ENCODE results near the gene TWSG1.
A peak's percentile ranks its signal among the peaks of the same experiment; 100 is the strongest.

Gene TWSG1

GRCh38 chr18:9334329-9334972 lies at the start of gene TWSG1:
TWSG1 (plus strand) TSS chr18:9334773; CDS start chr18:9337230, 2,457 bp downstream.
- H3K9me3 ChIP-seq (ENCODE audit: control insufficient read depth, insufficient read depth, low read length) = no peaks in the 10 kb centered on the region
- H3K36me3 ChIP-seq (ENCODE audit: insufficient read depth, low read length) = no peaks in the 10 kb centered on the region
- H3K9ac ChIP-seq (ENCODE audit: low read depth, low read length) = peak within 1 kb of the TSS; percentile 91
- no peaks in the 10 kb centered on the region for H3K4me1 ChIP-seq (ENCODE audit: insufficient read depth, low read length)

- Histone ChIP-seq H3K9me3 (ENCODE audit: control insufficient read depth, insufficient read depth, low read length) (peaks cover 2% of the 10 kb centered on the region), H3K36me3 (ENCODE audit: insufficient read depth, low read length) (no peaks in the 10 kb centered on the region), H3K4me1 (ENCODE audit: insufficient read depth, low read length) (no peaks in the 10 kb centered on the region), H3K9ac (ENCODE audit: low read depth, low read length) (no peak overlapping the region)
Measured at GRCh38 chr18:9285604-9286003, 49.0 kb upstream of the TWSG1 start.

GRCh38 chr18:9287036-9287435 lies 47.5 kb upstream of the TWSG1 start:
- Histone ChIP-seq H3K9ac (ENCODE audit: low read depth, low read length) (no peak overlapping the region), H3K36me3 (ENCODE audit: insufficient read depth, low read length) (no peaks in the 10 kb centered on the region; the same call in 1 of the 2 replicates), H3K4me1 (ENCODE audit: insufficient read depth, low read length) (no peaks in the 10 kb centered on the region), H3K9me3 (ENCODE audit: control insufficient read depth, insufficient read depth, low read length) (peaks cover 8% of the 10 kb centered on the region)

- Histone ChIP-seq H3K9me3 (ENCODE audit: control insufficient read depth, insufficient read depth, low read length) (peaks cover 13% of the 10 kb centered on the region), H3K9ac (ENCODE audit: low read depth, low read length) (no peak overlapping the region), H3K36me3 (ENCODE audit: insufficient read depth, low read length) (no peaks in the 10 kb centered on the region; the same call in 1 of the 2 replicates), H3K4me1 (ENCODE audit: insufficient read depth, low read length) (no peaks in the 10 kb centered on the region)
Measured at GRCh38 chr18:9289698-9290097, 44.9 kb upstream of the TWSG1 start.

GRCh38 chr18:9290156-9290555 lies 44.4 kb upstream of the TWSG1 start:
- Histone ChIP-seq H3K9me3 (ENCODE audit: control insufficient read depth, insufficient read depth, low read length) (peaks cover 13% of the 10 kb centered on the region), H3K4me1 (ENCODE audit: insufficient read depth, low read length) (no peaks in the 10 kb centered on the region), H3K36me3 (ENCODE audit: insufficient read depth, low read length) (no peaks in the 10 kb centered on the region; the same call in 1 of the 2 replicates), H3K9ac (ENCODE audit: low read depth, low read length) (no peak overlapping the region)

GRCh38 chr18:9292047-9292446 lies 42.5 kb upstream of the TWSG1 start:
- Histone ChIP-seq H3K9me3 (ENCODE audit: control insufficient read depth, insufficient read depth, low read length) (peaks cover 21% of the 10 kb centered on the region), H3K36me3 (ENCODE audit: insufficient read depth, low read length) (no peaks in the 10 kb centered on the region; the same call in 1 of the 2 replicates), H3K4me1 (ENCODE audit: insufficient read depth, low read length) (no peaks in the 10 kb centered on the region), H3K9ac (ENCODE audit: low read depth, low read length) (no peak overlapping the region)

GRCh38 chr18:9293948-9294347 lies 40.6 kb upstream of the TWSG1 start:
- H3K4me1 ChIP-seq (ENCODE audit: insufficient read depth, low read length) = no peaks in the 10 kb centered on the region
- no peak overlapping the region for H3K9ac ChIP-seq (ENCODE audit: low read depth, low read length)
- H3K9me3 ChIP-seq (ENCODE audit: control insufficient read depth, insufficient read depth, low read length) = peaks cover 21% of the 10 kb centered on the region
- no peaks in the 10 kb centered on the region; the same call in 1 of the 2 replicates for H3K36me3 ChIP-seq (ENCODE audit: insufficient read depth, low read length)

GRCh38 chr18:9296233-9297006 lies 38.2 kb upstream of the TWSG1 start:
- H3K9ac ChIP-seq (ENCODE audit: low read depth, low read length) = no peak overlapping the region
- H3K4me1 ChIP-seq (ENCODE audit: insufficient read depth, low read length) = no peaks in the 10 kb centered on the region
- peaks cover 16% of the 10 kb centered on the region for H3K9me3 ChIP-seq (ENCODE audit: control insufficient read depth, insufficient read depth, low read length)

GRCh38 chr18:9297007-9297393 lies 37.6 kb upstream of the TWSG1 start:
- Histone ChIP-seq H3K9ac (ENCODE audit: low read depth, low read length) (no peak overlapping the region), H3K9me3 (ENCODE audit: control insufficient read depth, insufficient read depth, low read length) (peaks cover 14% of the 10 kb centered on the region), H3K36me3 (ENCODE audit: insufficient read depth, low read length) (no peaks in the 10 kb centered on the region), H3K4me1 (ENCODE audit: insufficient read depth, low read length) (no peaks in the 10 kb centered on the region)

More at GRCh38 chr18:9296233-9297006, 38.2 kb upstream of the TWSG1 start:
- no peaks in the 10 kb centered on the region; the same call in 1 of the 2 replicates for H3K36me3 ChIP-seq (ENCODE audit: insufficient read depth, low read length)

- Histone ChIP-seq H3K36me3 (ENCODE audit: insufficient read depth, low read length) (no peaks in the 10 kb centered on the region), H3K9me3 (ENCODE audit: control insufficient read depth, insufficient read depth, low read length) (no peaks in the 10 kb centered on the region; the same call in 1 of the 2 replicates), H3K4me1 (ENCODE audit: insufficient read depth, low read length) (no peaks in the 10 kb centered on the region), H3K9ac (ENCODE audit: low read depth, low read length) (no peak overlapping the region)
Measured at GRCh38 chr18:9304388-9305070, 30.0 kb upstream of the TWSG1 start.

- no peaks in the 10 kb centered on the region for H3K36me3 ChIP-seq (ENCODE audit: insufficient read depth, low read length)
- H3K9me3 ChIP-seq (ENCODE audit: control insufficient read depth, insufficient read depth, low read length) = no peaks in the 10 kb centered on the region
- H3K4me1 ChIP-seq (ENCODE audit: insufficient read depth, low read length) = no peaks in the 10 kb centered on the region
- no peak overlapping the region for H3K9ac ChIP-seq (ENCODE audit: low read depth, low read length)
Measured at GRCh38 chr18:9319333-9319732, 15.2 kb upstream of the TWSG1 start.

- H3K36me3 ChIP-seq (ENCODE audit: insufficient read depth, low read length) = no peaks in the 10 kb centered on the region
- H3K9ac ChIP-seq (ENCODE audit: low read depth, low read length) = no peak overlapping the region
- H3K9me3 ChIP-seq (ENCODE audit: control insufficient read depth, insufficient read depth, low read length) = no peaks in the 10 kb centered on the region
- no peaks in the 10 kb centered on the region for H3K4me1 ChIP-seq (ENCODE audit: insufficient read depth, low read length)
Measured at GRCh38 chr18:9321017-9321452, 13.5 kb upstream of the TWSG1 start.

- Histone ChIP-seq H3K4me1 (ENCODE audit: insufficient read depth, low read length) (no peaks in the 10 kb centered on the region), H3K9me3 (ENCODE audit: control insufficient read depth, insufficient read depth, low read length) (no peaks in the 10 kb centered on the region), H3K9ac (ENCODE audit: low read depth, low read length) (no peak overlapping the region), H3K36me3 (ENCODE audit: insufficient read depth, low read length) (no peaks in the 10 kb centered on the region)
Measured at GRCh38 chr18:9321736-9322135, 12.8 kb upstream of the TWSG1 start.

- H3K36me3 ChIP-seq (ENCODE audit: insufficient read depth, low read length) = no peaks in the 10 kb centered on the region
- H3K9ac ChIP-seq (ENCODE audit: low read depth, low read length) = no peak overlapping the region
- H3K9me3 ChIP-seq (ENCODE audit: control insufficient read depth, insufficient read depth, low read length) = no peaks in the 10 kb centered on the region
Measured at GRCh38 chr18:9322744-9323143, 11.8 kb upstream of the TWSG1 start.

More at GRCh38 chr18:9322744-9323143, 11.8 kb upstream of the TWSG1 start:
- H3K4me1 ChIP-seq (ENCODE audit: insufficient read depth, low read length) = no peaks in the 10 kb centered on the region
